Measurements from ENCODE around the gene SUGCT. TPM values are rescaled to one million over a fixed set of nuclear protein-coding genes. Genes with fewer than 3 reads are reported as not detected.

The SUGCT gene
- total RNA-seq, 1 experiment from 2014 or later = 5.4 TPM

DNA sequence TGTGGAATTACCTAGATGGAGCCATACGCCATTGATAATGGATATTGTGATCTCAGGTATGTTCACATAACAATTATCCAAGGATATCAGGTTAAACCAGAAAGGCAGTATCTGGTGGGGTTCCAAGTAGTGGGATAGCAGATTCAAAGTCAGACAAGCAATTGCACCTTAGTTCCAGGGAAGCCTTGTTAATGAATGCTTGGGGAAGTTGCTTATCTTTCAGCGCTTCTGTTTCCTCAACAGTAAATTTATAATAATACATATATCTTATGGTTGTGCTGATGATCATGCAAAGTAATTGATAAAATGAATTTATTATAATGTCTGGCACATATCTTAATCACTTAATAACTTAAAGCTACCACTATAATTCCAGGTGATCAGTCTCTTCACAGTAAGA is 290.9 kb downstream of the SUGCT start:
- no peak overlapping the region for H3K27ac ChIP-seq (ENCODE audit: insufficient read length, low read depth, low read length)
- no peak overlapping the region for H2AFZ ChIP-seq (ENCODE audit: low read length)
- no peaks in the 10 kb centered on the region for H3K79me1 ChIP-seq (ENCODE audit: insufficient read depth, low read depth, low read length, poor library complexity, severe bottlenecking)
- no peak overlapping the region for H3K23ac ChIP-seq (ENCODE audit: insufficient read length, low read depth, low read length)
- H3K79me2 ChIP-seq (ENCODE audit: insufficient read depth, low read length) = no peaks in the 10 kb centered on the region
- H4K20me1 ChIP-seq (ENCODE audit: control insufficient read depth, insufficient read depth, insufficient read length) = no peaks in the 10 kb centered on the region
- no peak overlapping the region for H3K4ac ChIP-seq (ENCODE audit: low read depth, low read length)
- no peak overlapping the region for H2BK20ac ChIP-seq (ENCODE audit: low read depth, low read length, poor library complexity, severe bottlenecking)
- H3K4me3 Mint-ChIP-seq = no peak overlapping the region
- H2BK5ac ChIP-seq (ENCODE audit: insufficient read length, low read length) = no peak overlapping the region
- H2BK120ac ChIP-seq (ENCODE audit: low read depth, low read length, poor library complexity, severe bottlenecking) = no peak overlapping the region
- 0 out of 5 replicates have a peak, but pooled peaks cover 0 to 2% of the 10 kb centered on the region in 2 experiments for H3K9me3 Mint-ChIP-seq
- no peaks in the 10 kb centered on the region for H3K27me3 ChIP-seq (ENCODE audit: insufficient read depth, low read length)
- no peak overlapping the region for H4K91ac ChIP-seq (ENCODE audit: insufficient read length, low read depth, low read length)
- H3K4me1 ChIP-seq (ENCODE audit: insufficient read depth, low read length) = no peaks in the 10 kb centered on the region
- TF ChIP-seq, protein P1, sequence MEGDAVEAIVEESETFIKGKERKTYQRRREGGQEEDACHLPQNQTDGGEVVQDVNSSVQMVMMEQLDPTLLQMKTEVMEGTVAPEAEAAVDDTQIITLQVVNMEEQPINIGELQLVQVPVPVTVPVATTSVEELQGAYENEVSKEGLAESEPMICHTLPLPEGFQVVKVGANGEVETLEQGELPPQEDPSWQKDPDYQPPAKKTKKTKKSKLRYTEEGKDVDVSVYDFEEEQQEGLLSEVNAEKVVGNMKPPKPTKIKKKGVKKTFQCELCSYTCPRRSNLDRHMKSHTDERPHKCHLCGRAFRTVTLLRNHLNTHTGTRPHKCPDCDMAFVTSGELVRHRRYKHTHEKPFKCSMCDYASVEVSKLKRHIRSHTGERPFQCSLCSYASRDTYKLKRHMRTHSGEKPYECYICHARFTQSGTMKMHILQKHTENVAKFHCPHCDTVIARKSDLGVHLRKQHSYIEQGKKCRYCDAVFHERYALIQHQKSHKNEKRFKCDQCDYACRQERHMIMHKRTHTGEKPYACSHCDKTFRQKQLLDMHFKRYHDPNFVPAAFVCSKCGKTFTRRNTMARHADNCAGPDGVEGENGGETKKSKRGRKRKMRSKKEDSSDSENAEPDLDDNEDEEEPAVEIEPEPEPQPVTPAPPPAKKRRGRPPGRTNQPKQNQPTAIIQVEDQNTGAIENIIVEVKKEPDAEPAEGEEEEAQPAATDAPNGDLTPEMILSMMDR (conservative IDR thresholded peaks at IDR 0.05) = no peak
- no peaks in the 10 kb centered on the region for H3K9me3 ChIP-seq (ENCODE audit: control insufficient read depth, low read depth, low read length)
- H3T11ph ChIP-seq (ENCODE audit: low read length) = no peak overlapping the region
- H3K27me3 Mint-ChIP-seq (ENCODE audit: low read depth) = no peaks in the 10 kb centered on the region
- no peak overlapping the region for H2BK15ac ChIP-seq (ENCODE audit: low read depth, low read length)
- H3K4me1 Mint-ChIP-seq = peaks cover 0 to 10% of the 10 kb centered on the region in 2 experiments; a peak in 2 of 4 replicates
- H3K4me2 ChIP-seq (ENCODE audit: insufficient read depth, insufficient read length, low read length) = no peak overlapping the region
- H3K18ac ChIP-seq (ENCODE audit: insufficient read length, low read depth, low read length) = no peak overlapping the region
- WGBS (ENCODE audit: extremely low coverage, insufficient read length, low lambda C conversion rate) = no CpG with 5 or more reads among the region's 2 CpGs
- H2BK12ac ChIP-seq (ENCODE audit: insufficient read length, low read depth, low read length) = no peak overlapping the region
- H2AK5ac ChIP-seq (ENCODE audit: insufficient read length, low read length) = no peak overlapping the region
- H3K36me3 Mint-ChIP-seq (ENCODE audit: insufficient read depth in 1 of 3, low read depth in 3 of 3) = no peaks in the 10 kb centered on the region
- no peak overlapping the region for H3K27ac Mint-ChIP-seq
- H3K23me2 ChIP-seq (ENCODE audit: insufficient read length, low read depth, low read length, poor library complexity, severe bottlenecking) = no peaks in the 10 kb centered on the region
- H4K5ac ChIP-seq (ENCODE audit: insufficient read length, low read depth, low read length) = no peak overlapping the region
- no peak overlapping the region for H4K8ac ChIP-seq (replicated peaks; ENCODE audit: insufficient read length, low read depth, low read length)
- no peak overlapping the region for H3K14ac ChIP-seq (ENCODE audit: insufficient read depth, low read length)
- H3K56ac ChIP-seq (ENCODE audit: insufficient read length, low read depth, low read length) = no peak overlapping the region
- no peak overlapping the region for H3K9ac ChIP-seq (ENCODE audit: extremely low read depth, insufficient read length, low read length)
- DNase-seq = no peak
